NCI-H128 (cell line): ENCODE data around the gene MERTK.

ENCODE experiments used
- DNase-seq: peaks from one replicate; lab custom pipeline; 2025; ENCODE audit not compliant: unreplicated experiment; lab: John Stamatoyannopoulos, UW

MERTK gene

DNA sequence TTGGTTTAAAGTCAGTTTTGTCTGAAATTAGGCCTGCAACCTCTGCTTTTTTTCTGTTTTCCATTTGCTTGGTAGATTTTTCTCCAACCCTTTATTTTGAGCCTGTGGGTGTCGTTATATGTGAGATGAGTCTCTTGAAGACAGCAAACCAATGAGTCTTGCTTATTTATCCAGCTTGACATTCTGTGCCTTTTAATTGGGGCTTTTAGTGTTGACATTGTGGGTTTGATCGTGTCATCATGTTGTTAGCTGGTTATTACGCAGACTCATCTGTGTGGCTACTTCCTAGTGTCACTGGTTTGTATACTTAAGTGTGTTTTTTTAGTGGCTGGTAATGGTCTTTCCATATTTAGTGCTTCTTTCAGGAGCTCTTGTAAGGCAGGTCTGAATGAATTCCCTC, 175.5 kb downstream of the MERTK start:
- no peak for DNase-seq

DNA sequence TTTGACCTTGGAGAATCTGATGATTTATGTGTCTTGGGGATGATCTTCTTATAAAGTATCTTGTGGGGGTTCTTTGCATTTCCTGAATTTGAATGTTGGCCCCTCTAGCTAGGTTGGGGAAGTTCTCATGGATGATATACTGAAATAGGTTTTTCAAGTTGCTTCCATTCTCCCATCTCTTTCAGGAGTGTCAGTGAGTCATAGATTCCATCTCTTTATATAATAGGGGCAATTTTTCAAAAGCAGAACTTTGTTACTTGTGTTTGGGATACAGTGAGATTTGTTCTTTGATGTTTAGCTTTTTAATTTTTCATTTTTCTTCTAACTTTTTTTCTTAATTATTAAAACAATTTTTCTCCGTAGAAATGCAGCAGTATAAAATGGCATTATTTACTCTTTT, 176.1 kb downstream of the MERTK start:
- DNase-seq, result no peak

DNA sequence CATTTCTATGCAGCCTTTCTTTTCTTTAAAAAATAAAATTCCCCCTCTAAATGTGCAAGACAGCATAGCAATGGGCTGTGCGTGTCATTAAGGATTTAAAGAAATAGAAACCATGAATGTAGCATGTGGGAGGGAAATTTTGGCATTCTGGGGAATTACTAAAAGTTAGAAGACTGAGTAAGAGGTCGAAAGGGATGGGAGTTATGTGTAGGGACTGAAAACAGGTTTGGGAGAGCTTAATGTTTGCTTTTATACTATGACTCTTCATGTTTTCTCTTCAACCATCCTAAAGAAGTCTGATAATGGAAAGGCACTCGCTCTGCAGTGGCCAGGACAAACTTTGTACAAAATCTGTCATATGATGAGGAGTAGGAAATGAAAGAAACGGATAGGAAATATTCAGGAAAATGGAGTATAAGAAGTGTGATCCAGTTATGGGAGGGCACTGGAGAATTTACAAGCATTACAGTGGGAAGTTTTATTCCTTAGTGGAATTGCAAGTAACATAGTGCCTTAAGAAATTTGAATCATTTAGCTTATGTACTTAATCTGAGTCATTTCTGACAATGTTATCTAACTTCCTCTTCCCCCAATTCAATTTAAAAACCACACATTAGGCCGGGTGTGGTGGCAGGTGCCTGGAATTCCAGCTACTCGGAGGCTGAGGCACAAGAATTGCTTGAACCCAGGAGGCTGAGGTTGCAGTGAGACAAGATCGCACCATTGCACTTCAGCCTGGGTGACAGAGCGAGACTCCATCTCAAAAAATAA, 177.3 kb downstream of the MERTK start:
- no peak for DNase-seq

DNA sequence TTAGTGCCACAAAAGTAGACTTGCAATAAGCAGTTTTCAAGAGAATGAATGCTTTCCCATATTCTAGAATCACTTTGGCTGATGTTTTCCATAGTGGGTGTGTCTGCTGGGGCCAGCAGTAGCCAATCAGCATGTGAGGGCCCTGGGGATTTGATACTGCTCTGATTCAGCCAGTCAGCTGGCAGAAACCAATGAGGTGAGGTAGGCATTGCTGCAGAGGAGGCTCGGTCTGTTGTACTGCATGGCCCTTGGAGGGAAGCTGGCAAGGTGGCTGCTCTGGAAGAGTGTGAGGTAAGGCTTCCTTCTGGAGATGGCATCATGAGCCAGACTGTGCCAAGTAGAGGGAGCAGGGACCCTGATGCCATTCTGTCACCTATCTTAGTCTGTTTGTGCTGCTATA, 179.4 kb downstream of the MERTK start:
- DNase-seq, result no peak
